ENCODE measurements around the gene CXCL1. TPM values are rescaled to one million over a fixed set of nuclear protein-coding genes. Genes with fewer than 3 reads are reported as not detected.
A peak's percentile ranks its signal among the peaks of the same experiment; 100 is the strongest.

The CXCL1 gene
- total RNA-seq, 1 donor from 2014 or later = 8.2 TPM

DNA sequence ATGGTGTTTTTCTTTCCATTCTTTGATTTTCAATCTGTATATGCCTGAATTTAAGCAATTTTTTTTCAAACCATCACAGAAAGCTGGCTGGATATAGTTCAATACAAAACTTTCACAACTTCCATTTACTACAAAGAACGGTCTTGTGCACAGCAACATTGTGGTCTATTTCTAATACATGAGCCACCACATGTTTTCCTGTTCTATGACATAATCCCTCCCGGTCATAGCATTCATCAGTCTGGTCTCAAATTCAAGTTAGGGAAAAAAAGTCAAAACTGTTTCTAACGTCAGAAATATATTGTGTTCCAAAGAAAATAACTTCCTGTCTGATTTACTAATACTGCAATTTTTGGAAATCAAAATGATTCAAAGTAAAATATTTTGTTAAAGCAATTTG is 40.2 kb upstream of the CXCL1 start:
- DNase-seq = no peak

DNA sequence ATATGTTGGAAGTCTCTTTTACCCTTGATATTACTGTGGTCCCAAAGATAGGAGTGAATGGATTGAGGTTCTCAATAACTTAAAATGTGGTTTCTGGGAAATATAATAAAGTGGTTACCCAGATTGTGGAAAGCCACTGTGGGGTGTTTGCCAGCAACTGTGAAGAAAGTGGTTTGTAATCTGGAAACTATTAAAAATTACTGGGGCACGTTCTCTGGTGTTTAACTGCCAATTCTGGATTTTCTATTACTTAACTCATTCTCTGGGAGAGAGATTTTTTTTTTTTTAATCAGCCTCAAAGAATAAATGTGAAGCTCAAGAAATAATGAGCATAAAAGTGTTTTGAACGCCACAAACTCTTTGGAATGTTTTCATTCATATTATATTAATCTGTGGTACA is 37.6 kb upstream of the CXCL1 start:
- TF ChIP-seq, protein P1, sequence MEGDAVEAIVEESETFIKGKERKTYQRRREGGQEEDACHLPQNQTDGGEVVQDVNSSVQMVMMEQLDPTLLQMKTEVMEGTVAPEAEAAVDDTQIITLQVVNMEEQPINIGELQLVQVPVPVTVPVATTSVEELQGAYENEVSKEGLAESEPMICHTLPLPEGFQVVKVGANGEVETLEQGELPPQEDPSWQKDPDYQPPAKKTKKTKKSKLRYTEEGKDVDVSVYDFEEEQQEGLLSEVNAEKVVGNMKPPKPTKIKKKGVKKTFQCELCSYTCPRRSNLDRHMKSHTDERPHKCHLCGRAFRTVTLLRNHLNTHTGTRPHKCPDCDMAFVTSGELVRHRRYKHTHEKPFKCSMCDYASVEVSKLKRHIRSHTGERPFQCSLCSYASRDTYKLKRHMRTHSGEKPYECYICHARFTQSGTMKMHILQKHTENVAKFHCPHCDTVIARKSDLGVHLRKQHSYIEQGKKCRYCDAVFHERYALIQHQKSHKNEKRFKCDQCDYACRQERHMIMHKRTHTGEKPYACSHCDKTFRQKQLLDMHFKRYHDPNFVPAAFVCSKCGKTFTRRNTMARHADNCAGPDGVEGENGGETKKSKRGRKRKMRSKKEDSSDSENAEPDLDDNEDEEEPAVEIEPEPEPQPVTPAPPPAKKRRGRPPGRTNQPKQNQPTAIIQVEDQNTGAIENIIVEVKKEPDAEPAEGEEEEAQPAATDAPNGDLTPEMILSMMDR (IDR thresholded peaks at IDR 0.05) = no peak
- no peak for ATAC-seq
- intact Hi-C loops (cut with DNase I) = no loop called here

More for the DNA sequence above, 40.2 kb upstream of the CXCL1 start:
- H3K27ac ChIP-seq = no peak overlapping the region
- no peak overlapping the region for H3K4me3 ChIP-seq
- no peaks in the 10 kb centered on the region for H3K4me1 ChIP-seq
- H3K27me3 ChIP-seq = no peaks in the 10 kb centered on the region
- H3K36me3 ChIP-seq = no peaks in the 10 kb centered on the region
- H3K9me3 ChIP-seq = peaks cover 6% of the 10 kb centered on the region
- peak; percentile 57 for ATAC-seq
- intact Hi-C loops (cut with DNase I) = no loop called here
- TF ChIP-seq, protein P1 (IDR thresholded peaks at IDR 0.05) = no peak

DNA sequence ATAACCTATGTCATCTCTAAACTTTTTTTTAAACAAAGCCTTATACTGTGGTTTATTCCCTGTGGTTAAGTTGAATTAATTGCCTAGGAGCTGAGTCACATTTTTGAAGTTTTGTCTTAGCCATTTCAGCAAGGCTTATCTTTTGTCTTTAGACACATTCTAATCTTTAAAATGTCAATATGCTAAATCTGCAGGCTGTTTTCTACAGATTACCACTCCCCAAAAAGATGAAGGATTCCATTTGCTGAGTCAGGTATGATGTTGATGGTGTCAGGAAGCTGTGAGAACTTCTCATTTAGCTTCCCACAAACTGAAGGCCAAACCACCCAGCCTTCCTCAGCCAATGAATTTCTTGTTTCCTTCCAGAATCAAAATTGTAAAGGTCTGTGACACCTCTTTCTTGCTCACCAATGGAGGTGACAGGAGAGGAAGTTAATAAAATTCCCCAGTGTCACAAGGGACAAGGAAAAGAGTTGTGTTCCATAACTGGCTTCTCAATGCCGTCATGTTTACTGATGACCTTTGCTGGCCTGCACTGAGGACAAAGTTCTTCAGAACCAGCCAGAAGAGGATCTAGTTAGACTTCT is 36.4 kb upstream of the CXCL1 start:
- intact Hi-C loops (cut with DNase I) = no loop called here
- H3K4me1 ChIP-seq = peaks cover 3% of the 10 kb centered on the region
- no peak for ATAC-seq
- peaks cover 3% of the 10 kb centered on the region for H3K9me3 ChIP-seq
- DNase-seq = no peak
- no peak overlapping the region for H3K27ac ChIP-seq
- TF ChIP-seq, protein P1 (IDR thresholded peaks at IDR 0.05) = no peak
- no peaks in the 10 kb centered on the region for H3K36me3 ChIP-seq
- no peaks in the 10 kb centered on the region for H3K27me3 ChIP-seq
- no peak overlapping the region for H3K4me3 ChIP-seq

More for the DNA sequence above, 37.6 kb upstream of the CXCL1 start:
- Histone ChIP-seq H3K36me3 (no peaks in the 10 kb centered on the region), H3K9me3 (peaks cover 6% of the 10 kb centered on the region), H3K4me3 (no peak overlapping the region), H3K27me3 (no peaks in the 10 kb centered on the region), H3K27ac (no peak overlapping the region), H3K4me1 (no peaks in the 10 kb centered on the region)
- no peak for DNase-seq

DNA sequence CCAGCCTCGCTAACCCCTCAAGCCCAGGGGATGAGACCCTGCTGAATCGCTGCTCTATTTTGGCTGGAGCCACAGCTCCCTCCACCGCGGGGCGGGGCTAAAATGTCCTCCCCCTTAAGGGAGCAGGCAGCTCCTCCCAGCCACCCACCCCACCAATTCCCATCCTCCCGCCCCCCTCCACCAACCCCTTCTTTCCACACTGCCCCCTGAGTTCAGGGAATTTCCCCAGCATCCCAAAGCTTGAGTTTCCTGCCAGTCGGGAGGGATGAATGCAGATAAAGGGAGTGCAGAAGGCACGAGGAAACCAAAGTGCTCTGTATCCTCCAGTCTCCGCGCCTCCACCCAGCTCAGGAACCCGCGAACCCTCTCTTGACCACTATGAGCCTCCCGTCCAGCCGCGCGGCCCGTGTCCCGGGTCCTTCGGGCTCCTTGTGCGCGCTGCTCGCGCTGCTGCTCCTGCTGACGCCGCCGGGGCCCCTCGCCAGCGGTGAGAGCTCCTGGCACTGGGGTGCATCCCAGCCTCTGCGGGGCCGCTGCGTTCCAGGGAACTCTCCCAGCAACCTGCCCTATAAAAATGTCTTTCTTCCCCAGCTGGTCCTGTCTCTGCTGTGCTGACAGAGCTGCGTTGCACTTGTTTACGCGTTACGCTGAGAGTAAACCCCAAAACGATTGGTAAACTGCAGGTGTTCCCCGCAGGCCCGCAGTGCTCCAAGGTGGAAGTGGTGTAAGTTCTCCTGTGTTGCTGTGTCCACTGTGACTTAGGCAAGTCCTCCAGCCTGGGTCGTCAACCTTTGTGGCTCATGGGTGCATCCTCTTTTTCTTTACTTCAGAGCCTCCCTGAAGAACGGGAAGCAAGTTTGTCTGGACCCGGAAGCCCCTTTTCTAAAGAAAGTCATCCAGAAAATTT is 32.6 kb upstream of the CXCL1 start, which contains the start of gene CXCL6:
TSS of gene CXCL6 (plus strand) at position 306 of the 907 bp plus-strand sequence. CDS start at position 379, 73 bp downstream.
- intact Hi-C loops (cut with DNase I) = no loop called here
- Histone ChIP-seq H3K36me3 (no peaks in the 10 kb centered on the region), H3K27ac (no peak within 1 kb of the TSS), H3K27me3 (no peaks in the 10 kb centered on the region), H3K4me1 (peaks cover 3% of the 10 kb centered on the region), H3K9me3 (no peaks in the 10 kb centered on the region), H3K4me3 (peak within 1 kb of the TSS; percentile 42)
- DNase-seq (peak; percentile 75), ATAC-seq (peak; percentile 81)
- TF ChIP-seq, protein P1 (IDR thresholded peaks at IDR 0.05) = no peak

DNA sequence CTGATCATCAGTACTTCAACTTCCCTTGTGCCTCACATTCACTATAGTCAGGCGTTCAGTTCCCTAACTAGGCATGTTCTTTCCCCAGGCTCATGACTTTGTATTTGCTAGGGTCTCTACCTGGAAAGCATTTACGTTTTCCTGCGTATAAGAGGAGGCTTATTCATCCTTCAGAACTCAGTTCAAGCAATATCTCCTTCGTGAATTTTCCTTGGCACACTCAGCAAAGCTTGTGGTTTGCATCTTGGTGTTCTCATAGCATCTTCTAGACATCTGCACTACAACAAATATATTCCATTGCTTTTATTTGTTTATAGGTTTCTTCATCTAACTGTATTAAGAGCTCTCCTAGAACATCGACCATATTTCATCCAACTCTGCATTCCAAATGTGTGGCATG is 30.1 kb upstream of the CXCL1 start:
- H3K27me3 ChIP-seq = no peaks in the 10 kb centered on the region
- H3K4me3 ChIP-seq = no peak overlapping the region
- TF ChIP-seq, protein P1 (IDR thresholded peaks at IDR 0.05) = no peak
- ATAC-seq = no peak
- peaks cover 3% of the 10 kb centered on the region for H3K4me1 ChIP-seq
- H3K27ac ChIP-seq = no peak overlapping the region
- DNase-seq = no peak
- H3K9me3 ChIP-seq = no peaks in the 10 kb centered on the region
- no peaks in the 10 kb centered on the region for H3K36me3 ChIP-seq
- intact Hi-C loops (cut with DNase I) = no loop called here

All from upper lobe of right lung (tissue), 1 donor.